Measurements from ENCODE around the gene APOBEC2.

APOBEC2 gene

DNA sequence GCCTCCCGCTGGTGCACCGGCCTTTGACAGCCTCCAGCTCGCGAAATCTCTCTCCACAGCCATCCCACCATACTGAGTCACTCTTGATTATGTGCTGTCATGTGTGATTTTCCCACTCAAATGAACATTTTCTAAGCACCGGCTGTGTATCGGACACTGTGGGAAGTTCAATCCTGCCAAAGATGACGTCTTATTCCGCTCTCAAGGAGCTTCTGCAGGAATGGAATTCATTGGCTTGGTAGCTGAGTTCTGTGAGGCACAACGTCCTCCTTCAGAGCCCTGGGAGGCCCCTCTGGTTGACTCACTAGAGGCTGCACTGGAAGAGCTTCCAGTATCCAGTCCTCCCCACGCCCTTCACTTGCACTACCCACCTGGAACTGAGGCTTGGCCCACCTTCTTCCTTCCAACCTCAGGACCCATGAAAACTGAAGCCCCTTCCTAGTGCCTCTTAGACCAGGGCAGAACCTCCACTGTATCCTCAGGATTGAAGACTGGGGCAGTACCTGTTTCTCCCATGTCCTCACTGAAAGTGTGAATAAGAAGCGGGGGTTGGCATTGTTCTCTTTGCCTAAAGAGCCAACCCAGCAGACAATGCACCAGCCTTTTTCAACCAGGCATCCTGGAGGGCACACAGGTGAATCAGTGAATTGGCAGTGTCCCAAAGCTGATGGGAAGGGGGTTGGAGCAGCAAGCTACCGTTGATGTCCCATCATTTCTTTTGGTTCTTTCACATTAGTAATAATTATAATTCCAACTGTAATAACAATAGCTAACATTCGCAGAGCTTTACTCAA is 15.7 kb upstream of the APOBEC2 start:
- no peak for DNase-seq (ENCODE audit: low read depth in 2 of 2)

GRCh38 chr6:41038205-41038604 is 14.8 kb upstream of the APOBEC2 start:
- DNase-seq (ENCODE audit: low read depth in 2 of 2) = no peak

DNA sequence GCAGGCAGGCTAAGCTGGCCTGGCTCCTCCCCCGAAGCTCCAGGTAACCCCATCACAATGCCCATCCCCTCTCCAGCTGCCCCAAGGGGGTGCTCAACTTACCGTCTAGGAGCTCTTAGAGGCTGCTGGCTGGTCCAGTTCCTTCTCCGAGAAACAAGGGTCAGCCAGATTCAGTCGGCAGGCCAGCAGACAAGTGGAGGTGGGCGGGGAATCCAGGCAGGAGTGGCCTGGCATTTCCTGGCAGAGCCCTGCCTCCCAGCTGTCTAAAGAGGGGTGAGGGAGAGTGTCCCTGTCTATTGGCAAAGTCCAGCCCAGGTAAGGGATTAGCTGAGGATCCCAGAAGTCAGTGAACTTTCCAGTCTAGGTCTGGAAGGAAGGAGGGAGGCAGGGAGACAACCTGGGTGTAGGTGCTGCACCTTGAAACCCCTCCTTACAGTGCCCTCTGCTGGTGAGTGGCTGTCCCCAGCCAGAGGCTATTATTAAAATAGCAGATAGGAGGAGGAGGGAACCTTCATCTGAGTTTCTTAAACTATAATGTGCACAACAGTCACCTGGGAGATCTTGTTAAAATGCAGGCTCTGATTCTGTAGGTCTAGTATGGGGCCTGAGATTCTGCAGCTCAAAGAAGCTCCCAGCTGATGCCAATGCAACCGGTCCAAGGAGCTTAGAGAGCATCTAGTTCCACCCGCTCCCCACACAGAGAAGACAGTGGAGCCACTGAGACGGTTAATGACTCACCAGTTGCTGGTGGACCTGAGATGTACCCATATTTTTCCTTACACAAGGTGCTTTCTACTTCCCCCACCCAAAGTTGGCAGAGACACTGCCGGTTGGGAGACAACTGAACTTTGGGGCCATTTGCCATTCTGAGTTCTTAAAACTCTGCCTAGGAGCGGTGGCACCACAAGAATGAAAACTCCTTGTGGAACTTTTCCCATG is 13.7 kb upstream of the APOBEC2 start, which contains the start of gene UNC5CL:
Gene UNC5CL, minus strand, starts transcription at position 162 of the 939 bp plus-strand sequence. CDS start 4,147 bp downstream, outside the sequence.
- DNase-seq (ENCODE audit: low read depth in 2 of 2) = peak in 1 of 2 donors; percentile 8

DNA sequence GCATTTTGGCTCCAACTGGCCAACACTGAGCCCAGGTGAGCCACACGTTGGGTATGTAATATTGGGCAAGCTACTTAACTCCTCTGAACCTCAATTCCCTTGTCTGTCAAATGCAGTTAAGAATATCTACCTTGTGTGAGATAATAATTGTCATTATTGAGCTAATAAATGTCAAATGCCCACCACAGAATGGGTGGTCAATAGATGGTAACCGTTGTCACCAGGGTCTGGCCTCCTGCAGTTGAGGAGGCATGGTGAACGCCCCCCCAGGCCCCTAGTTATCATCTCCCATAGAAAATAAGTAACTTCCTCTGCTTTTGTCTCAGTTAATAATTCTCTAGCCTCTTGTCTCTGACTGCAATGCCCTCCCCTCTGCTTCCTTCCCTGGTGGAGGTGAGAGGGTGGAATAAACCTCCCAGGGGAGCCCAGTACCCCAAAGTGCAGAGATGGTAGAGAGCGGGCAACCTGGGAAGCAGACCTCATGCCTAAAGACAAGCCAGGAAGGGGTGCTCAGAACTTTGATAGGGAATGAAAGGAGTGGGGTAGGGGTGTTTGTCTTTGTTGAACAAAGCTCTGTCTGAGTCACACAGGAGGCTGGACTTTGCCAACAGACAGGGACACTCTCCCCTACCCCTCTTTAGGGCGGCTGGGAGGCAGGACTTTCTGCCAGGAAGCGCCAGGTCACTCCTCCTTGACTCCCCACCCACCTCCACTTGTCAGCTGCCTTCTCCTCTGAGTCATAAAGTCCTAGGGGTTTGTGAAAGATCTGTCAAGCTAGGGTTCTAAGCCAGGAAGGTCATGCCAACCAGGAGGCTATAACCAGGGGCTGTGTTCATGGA is 12.7 kb upstream of the APOBEC2 start:
- no peak for DNase-seq (ENCODE audit: low read depth in 2 of 2)

DNA sequence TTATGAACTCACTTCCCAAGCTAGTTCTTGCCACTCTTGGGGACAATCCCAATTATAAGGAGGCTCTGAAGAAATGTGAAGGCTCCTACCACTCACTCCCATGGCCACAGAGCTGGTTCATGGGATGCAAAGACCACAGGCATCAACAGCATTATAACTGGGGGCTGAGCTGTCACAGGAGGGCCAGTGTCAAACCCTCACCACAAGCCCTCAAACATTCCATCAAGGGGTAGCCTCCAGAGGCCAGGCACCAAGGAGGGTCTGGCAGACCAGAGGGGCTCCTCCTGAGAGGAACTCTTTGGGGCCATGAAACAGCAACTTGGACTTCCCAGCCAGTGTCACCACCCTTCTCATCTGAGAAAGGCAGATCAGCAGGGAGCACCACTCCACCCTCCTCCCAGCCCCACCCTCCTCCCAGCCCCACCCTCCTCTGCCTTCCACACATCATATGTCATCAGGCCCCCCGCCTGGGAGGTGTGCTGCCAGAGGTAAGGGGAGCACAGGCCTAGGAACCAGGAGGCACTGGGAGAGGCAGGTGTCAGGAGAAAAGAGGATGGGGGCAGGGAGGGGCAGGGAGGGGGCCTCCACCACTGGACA is 12.0 kb upstream of the APOBEC2 start:
- no peak for DNase-seq (ENCODE audit: low read depth in 2 of 2)

GRCh38 chr6:41042226-41043055 is 10.6 kb upstream of the APOBEC2 start, which contains the start of gene TSPO2:
Gene TSPO2, plus strand, starts transcription at chr6:41042467. Its CDS starts 519 bp downstream, at chr6:41042986.
- DNase-seq (ENCODE audit: low read depth in 2 of 2) = no peak

DNA sequence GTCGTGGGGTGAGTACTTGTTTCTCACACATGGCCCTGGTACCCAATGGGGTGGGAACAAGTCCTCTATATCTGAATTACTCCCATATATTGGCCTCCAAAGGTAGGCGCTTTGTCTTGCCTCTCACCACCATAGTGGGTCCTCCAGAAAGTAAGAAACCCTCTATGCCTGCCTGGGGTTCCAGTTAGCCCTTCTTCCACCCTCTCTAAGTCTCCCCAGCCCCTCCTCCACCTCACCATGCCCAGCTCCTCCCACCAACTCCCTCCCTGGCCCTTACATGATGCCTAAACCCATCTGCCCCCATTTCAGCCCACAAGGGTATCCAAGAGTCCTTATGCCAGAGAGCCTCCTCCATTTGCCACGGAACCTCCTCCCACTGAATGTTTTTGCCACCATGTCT is 9.9 kb upstream of the APOBEC2 start:
- no peak for DNase-seq (ENCODE audit: low read depth in 2 of 2)

GRCh38 chr6:41045664-41046063 is 7.3 kb upstream of the APOBEC2 start:
- DNase-seq (ENCODE audit: low read depth in 2 of 2) = no peak

GRCh38 chr6:41046084-41046483 is 6.9 kb upstream of the APOBEC2 start:
- no peak for DNase-seq (ENCODE audit: low read depth in 2 of 2)

GRCh38 chr6:41047306-41047705 is 5.7 kb upstream of the APOBEC2 start:
- no peak for DNase-seq (ENCODE audit: low read depth in 2 of 2)

DNA sequence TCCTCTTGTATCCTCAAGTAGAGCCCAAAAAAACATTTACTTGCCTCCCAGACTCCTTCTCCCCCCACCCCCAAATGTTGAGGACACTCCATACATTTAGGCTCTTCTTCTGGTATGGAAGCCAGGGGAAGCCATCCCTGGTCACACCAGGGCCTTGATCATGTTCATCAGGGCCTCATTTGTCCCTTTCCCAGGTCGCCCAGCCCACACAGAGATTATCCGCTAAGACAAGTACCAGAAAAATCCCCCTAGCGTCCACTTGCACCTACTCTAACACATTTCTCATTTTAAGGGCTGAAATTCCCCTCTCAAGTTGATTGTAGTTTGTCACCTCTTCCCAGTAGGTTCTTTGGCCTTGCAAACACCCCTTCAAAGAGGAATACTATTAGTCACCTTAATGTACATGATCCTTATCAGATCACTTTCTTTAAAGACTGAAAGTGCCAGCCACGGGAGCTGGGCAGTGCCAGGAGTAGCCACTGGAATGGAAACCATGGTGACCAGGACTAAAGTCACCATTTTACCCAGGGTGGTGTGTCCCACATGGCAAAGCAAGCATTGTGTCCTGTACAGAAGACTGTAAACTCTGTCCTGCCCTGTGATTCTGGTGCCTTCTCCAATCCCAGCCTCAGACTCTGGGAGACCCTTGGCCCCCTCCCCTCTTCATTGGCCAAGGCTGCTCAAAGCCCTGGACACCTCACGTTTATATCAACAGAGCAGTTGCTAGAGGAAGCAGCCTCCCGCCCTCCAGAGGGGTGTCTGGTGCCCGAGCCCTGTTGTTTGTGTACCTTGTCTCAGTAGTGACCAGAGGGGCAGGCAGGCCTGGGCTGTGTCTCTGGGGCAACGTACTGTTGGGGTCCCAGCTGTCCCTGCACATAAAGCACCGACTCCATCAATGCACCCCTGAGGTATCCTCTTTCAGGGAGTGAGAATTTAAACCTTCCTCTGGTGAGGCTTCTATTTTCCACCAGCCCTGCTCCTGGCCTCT is 5.0 kb upstream of the APOBEC2 start:
- no peak for DNase-seq (ENCODE audit: low read depth in 2 of 2)

DNA sequence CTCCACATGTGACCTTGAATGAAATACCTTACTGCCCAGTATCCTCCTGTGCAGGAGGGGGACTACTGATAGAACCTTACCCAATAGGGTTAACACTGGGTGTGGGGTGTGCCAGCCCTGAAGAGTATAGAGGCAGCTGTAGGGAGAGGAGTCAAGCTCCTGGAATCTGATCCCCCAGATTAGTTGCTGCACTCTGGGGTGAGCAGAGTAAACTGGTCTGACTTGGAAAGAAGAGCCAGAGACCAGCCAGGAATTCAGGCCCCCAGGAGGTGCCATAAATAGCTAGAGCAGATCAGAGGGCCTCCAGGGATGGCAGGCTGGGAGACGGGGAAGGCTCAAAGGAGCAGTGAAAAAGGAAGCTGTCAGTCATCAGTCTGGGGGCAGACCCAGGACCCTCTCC is 3.5 kb upstream of the APOBEC2 start:
- DNase-seq (ENCODE audit: low read depth in 2 of 2) = no peak

DNA sequence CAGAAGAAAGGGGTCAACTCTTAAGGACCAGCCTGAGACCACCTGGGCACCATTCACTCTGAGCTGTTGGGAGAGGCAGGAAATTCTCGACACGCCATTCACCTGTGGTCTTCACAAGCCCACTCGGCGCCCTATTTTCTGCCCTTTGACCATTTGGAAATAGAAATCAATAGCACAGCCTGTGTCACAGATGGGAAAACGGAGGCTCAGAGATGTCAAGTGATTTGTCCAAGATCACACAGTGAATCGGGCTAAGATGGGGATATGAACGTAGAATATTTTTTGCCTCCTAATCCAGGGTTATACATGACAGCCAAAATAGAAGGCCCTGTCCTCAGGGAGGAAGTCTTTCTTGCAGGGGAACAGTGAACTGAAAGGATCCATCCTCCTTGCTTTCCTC is 3.0 kb upstream of the APOBEC2 start:
- no peak for DNase-seq (ENCODE audit: low read depth in 2 of 2)

- DNase-seq (ENCODE audit: low read depth in 2 of 2) = no peak
Observed at GRCh38 chr6:41050536-41050935, 2.5 kb upstream of the APOBEC2 start.

DNA sequence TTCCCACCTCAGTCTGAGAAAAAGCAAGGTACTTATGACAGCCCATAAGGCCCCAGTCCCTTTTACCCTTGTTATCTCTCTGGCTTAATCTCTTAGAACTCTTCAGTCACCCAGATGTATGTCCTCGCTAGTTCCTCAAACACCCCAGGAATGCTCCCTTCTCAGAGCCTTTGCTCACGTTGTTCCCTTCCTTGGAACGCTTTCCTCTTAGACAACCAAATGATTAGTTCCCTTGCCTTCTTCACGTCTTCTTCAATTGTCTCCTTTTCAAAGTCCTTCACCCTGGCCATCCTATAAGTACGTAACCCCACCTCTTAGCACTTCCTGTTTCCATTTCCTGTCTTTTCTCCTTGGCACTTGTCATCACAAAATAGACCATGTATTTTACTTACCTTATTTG is 1.1 kb upstream of the APOBEC2 start:
- no peak for DNase-seq (ENCODE audit: low read depth in 2 of 2)

DNA sequence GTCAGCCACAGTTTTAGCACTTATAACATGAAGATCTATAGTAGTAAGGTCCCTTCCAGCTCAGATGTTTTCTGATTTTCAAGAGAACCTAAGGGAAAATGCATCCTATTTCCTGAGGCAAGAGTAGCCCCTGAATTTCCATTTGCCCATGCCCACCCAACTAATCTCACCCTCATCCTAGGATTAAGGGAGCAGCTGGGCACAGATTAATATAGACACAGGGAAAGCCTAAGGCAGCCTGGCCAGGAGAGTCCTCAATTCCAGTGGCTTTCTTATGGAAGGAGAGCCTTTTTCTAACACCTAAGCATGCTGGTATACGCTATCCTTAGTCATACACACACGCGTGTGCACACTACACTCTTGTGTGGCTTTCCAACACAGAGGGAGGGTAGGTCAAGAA is 1.5 kb downstream of the APOBEC2 start:
- no peak for DNase-seq (ENCODE audit: low read depth in 2 of 2)

DNA sequence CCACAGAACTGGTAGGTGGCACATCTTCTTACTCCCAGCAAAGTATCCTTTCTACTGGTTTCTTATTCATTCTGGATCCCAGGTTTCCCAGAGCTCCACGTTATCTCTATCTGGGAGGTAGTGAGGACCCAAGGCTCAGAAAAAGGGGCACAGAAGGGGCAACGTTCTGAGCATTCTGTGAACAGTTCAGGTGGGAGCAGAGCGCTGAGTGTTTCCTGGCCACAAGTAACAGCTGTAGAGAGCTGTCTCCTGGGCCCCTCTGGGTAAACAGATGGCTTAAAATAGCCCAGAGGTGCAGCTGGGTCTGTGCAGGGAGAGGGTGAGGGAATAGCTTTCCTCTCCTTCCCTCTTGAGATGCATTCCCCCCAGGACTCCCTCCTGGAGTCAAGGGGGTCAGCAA is 2.1 kb downstream of the APOBEC2 start:
- DNase-seq (ENCODE audit: low read depth in 2 of 2) = no peak

GRCh38 chr6:41056768-41057490 is 3.9 kb downstream of the APOBEC2 start:
- no peak for DNase-seq (ENCODE audit: low read depth in 2 of 2)

Measured in stimulated activated CD8-positive, alpha-beta memory T cell treated with anti-CD3 and anti-CD28 coated beads, Interleukin-15, amount 100 ng/mL, for 4 hours (primary cell).